ENCODE data around the gene CADM4.

GRCh38 chr19:43638995-43639518, 593 bp downstream of the CADM4 start:
- no peak for TF ChIP-seq JUND (IDR thresholded peaks at IDR 0.05)
- TF ChIP-seq POLR2A (IDR thresholded peaks at IDR 0.05; ENCODE audit: borderline replicate concordance, extremely low read depth, insufficient read depth, insufficient read length) = no peak
- TF ChIP-seq CTCF (IDR thresholded peaks at IDR 0.05 in 2 of 3, conservative IDR thresholded peaks at IDR 0.05 in 1 of 3; ENCODE audit: borderline replicate concordance in 1 of 3, insufficient read depth in 1 of 3, low read depth in 2 of 3, low read length in 2 of 3) = no peak
- no peak for TF ChIP-seq EZH2 (IDR thresholded peaks at IDR 0.05)
- TF ChIP-seq YY1 (IDR thresholded peaks at IDR 0.05; ENCODE audit: extremely low read depth, insufficient replicate concordance, low read depth, low read length) = no peak
- no peak for TF ChIP-seq POLR2AphosphoS5 (IDR thresholded peaks at IDR 0.05; ENCODE audit: low read depth, low read length)
- TF ChIP-seq REST (IDR thresholded peaks at IDR 0.05; ENCODE audit: low read depth) = no peak
- TF ChIP-seq MAX (IDR thresholded peaks at IDR 0.05) = no peak
- no peak for TF ChIP-seq CEBPB (IDR thresholded peaks at IDR 0.05; ENCODE audit: low read depth)
- no peak for TF ChIP-seq ZFX (IDR thresholded peaks at IDR 0.05)
- TF ChIP-seq SP1 (IDR thresholded peaks at IDR 0.05; ENCODE audit: low read depth) = no peak
- TF ChIP-seq CBX3 (IDR thresholded peaks at IDR 0.05; ENCODE audit: low read depth) = no peak
- TF ChIP-seq SIN3A (IDR thresholded peaks at IDR 0.05; ENCODE audit: low read depth) = no peak
- TF ChIP-seq ELF1 (IDR thresholded peaks at IDR 0.05; ENCODE audit: borderline replicate concordance, low read depth) = no peak
